ENCODE measurements around the gene ADH1C.

ADH1C gene

DNA sequence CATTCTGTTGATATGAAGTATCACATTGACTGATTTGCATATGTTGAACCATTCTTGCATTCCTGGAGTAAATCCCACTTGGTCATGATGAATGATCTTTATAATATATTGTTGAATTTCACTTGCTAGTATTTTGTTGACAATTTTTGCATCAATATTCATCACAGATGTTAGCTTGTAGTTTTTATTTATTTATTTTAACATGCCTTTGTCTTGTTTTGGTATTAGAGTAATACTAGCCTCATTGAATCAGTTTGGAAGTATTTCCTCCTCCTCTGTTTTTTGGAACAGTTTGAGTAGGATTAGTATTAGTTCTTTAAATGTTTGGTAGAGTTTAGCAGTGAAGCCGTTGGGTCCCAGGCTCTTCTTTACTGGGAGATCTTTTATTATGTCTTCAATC, 13.9 kb upstream of the ADH1C start:
- TF ChIP-seq POLR2AphosphoS5 (IDR thresholded peaks at IDR 0.05; ENCODE audit: low read depth, low read length) (no peak), SIN3A (IDR thresholded peaks at IDR 0.05; ENCODE audit: borderline replicate concordance, insufficient read depth, low read length) (no peak), TAF1 (IDR thresholded peaks at IDR 0.05; ENCODE audit: borderline replicate concordance, insufficient read depth, low read length) (no peak), FOXP2 (optimal IDR thresholded peaks at IDR 0.05; ENCODE audit: borderline replicate concordance, extremely low read depth, extremely low read length, insufficient read depth) (no peak)
- TF ChIP-seq, protein P1, sequence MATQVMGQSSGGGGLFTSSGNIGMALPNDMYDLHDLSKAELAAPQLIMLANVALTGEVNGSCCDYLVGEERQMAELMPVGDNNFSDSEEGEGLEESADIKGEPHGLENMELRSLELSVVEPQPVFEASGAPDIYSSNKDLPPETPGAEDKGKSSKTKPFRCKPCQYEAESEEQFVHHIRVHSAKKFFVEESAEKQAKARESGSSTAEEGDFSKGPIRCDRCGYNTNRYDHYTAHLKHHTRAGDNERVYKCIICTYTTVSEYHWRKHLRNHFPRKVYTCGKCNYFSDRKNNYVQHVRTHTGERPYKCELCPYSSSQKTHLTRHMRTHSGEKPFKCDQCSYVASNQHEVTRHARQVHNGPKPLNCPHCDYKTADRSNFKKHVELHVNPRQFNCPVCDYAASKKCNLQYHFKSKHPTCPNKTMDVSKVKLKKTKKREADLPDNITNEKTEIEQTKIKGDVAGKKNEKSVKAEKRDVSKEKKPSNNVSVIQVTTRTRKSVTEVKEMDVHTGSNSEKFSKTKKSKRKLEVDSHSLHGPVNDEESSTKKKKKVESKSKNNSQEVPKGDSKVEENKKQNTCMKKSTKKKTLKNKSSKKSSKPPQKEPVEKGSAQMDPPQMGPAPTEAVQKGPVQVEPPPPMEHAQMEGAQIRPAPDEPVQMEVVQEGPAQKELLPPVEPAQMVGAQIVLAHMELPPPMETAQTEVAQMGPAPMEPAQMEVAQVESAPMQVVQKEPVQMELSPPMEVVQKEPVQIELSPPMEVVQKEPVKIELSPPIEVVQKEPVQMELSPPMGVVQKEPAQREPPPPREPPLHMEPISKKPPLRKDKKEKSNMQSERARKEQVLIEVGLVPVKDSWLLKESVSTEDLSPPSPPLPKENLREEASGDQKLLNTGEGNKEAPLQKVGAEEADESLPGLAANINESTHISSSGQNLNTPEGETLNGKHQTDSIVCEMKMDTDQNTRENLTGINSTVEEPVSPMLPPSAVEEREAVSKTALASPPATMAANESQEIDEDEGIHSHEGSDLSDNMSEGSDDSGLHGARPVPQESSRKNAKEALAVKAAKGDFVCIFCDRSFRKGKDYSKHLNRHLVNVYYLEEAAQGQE (IDR thresholded peaks at IDR 0.05; ENCODE audit: insufficient read depth in 1 of 2, low read depth in 2 of 2, low read length in 2 of 2) = no peak

- TF ChIP-seq FOXP2 (optimal IDR thresholded peaks at IDR 0.05; ENCODE audit: borderline replicate concordance, extremely low read depth, extremely low read length, insufficient read depth) (no peak), SIN3A (IDR thresholded peaks at IDR 0.05; ENCODE audit: borderline replicate concordance, insufficient read depth, low read length) (no peak), POLR2AphosphoS5 (IDR thresholded peaks at IDR 0.05; ENCODE audit: low read depth, low read length) (no peak), TAF1 (IDR thresholded peaks at IDR 0.05; ENCODE audit: borderline replicate concordance, insufficient read depth, low read length) (no peak)
- TF ChIP-seq, protein P1 (IDR thresholded peaks at IDR 0.05; ENCODE audit: insufficient read depth in 1 of 2, low read depth in 2 of 2, low read length in 2 of 2) = no peak
Measured at GRCh38 chr4:99362768-99363167, 10.2 kb upstream of the ADH1C start.

GRCh38 chr4:99361899-99362275, 9.3 kb upstream of the ADH1C start:
- TF ChIP-seq SIN3A (IDR thresholded peaks at IDR 0.05; ENCODE audit: borderline replicate concordance, insufficient read depth, low read length) (no peak), TAF1 (IDR thresholded peaks at IDR 0.05; ENCODE audit: borderline replicate concordance, insufficient read depth, low read length) (no peak), POLR2AphosphoS5 (IDR thresholded peaks at IDR 0.05; ENCODE audit: low read depth, low read length) (no peak), FOXP2 (optimal IDR thresholded peaks at IDR 0.05; ENCODE audit: borderline replicate concordance, extremely low read depth, extremely low read length, insufficient read depth) (no peak)
- TF ChIP-seq, protein P1 (IDR thresholded peaks at IDR 0.05; ENCODE audit: insufficient read depth in 1 of 2, low read depth in 2 of 2, low read length in 2 of 2) = no peak

DNA sequence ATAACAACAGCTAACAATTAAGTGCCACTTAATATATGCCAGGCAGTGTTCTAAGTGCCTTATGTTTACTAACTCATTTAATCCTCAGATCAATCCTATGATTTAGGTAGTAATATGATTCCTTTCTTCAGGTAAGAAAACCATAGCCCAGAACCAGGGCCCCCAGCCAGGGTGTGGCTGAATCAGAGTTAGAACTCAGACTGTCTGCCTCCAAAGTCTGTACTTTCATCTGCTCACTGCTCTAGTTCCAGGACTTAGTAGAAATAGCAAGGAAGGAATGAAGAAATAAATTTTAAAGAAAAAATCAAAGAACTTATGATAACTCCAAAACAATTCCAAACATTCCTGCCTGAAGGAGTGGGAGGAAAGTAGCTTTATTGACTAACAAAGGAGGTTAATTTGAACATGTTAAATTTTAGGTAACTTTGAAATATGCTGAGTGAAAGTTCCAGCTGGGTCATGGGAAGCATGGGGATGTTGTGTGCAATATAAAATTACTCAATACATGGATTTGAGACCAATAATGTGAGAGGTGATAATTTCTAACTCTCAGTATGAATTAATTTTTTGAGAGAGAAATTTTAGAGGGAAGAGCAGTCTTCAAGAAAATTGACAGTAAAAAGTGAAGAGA, 8.8 kb upstream of the ADH1C start:
- TF ChIP-seq, protein P1 (IDR thresholded peaks at IDR 0.05; ENCODE audit: insufficient read depth in 1 of 2, low read depth in 2 of 2, low read length in 2 of 2) = no peak
- TF ChIP-seq SIN3A (IDR thresholded peaks at IDR 0.05; ENCODE audit: borderline replicate concordance, insufficient read depth, low read length) (no peak), POLR2AphosphoS5 (IDR thresholded peaks at IDR 0.05; ENCODE audit: low read depth, low read length) (no peak), FOXP2 (optimal IDR thresholded peaks at IDR 0.05; ENCODE audit: borderline replicate concordance, extremely low read depth, extremely low read length, insufficient read depth) (no peak), TAF1 (IDR thresholded peaks at IDR 0.05; ENCODE audit: borderline replicate concordance, insufficient read depth, low read length) (no peak)

All from PFSK-1 (cell line).